ENCODE results near the gene GALNT17. TPM values are rescaled to one million over a fixed set of nuclear protein-coding genes. Genes with fewer than 3 reads are reported as not detected.

GALNT17 gene
- total and polyA plus RNA-seq, 12 donors: 0.94 to 37.5 (median 8.1) TPM

GRCh38 chr7:71334541-71334940 lies 202.6 kb downstream of the GALNT17 start:
- no peak overlapping the region for H3K27ac ChIP-seq
- no peak for DNase-seq
- intact Hi-C loops (cut with DNase I): no loop called here
- WGBS, 4 donors: 12 to 29% (median 16%) methylated on average over 1 of the region's 1 CpG
- no peaks in the 10 kb centered on the region for H3K27me3 ChIP-seq
- TF ChIP-seq CTCF (IDR thresholded peaks at IDR 0.05) (no peak), POLR2A (IDR thresholded peaks at IDR 0.05) (no peak)
- no peaks in the 10 kb centered on the region for H3K9me3 ChIP-seq (replicated peaks in 1 of 3)
- no peaks in the 10 kb centered on the region for H3K36me3 ChIP-seq (replicated peaks in 1 of 2)
- H3K4me3 ChIP-seq: no peak overlapping the region
- H3K4me1 ChIP-seq (replicated peaks in 1 of 2): no peaks in the 10 kb centered on the region

GRCh38 chr7:71338866-71339265 lies 206.9 kb downstream of the GALNT17 start:
- Histone ChIP-seq H3K4me1 (replicated peaks in 1 of 2) (no peaks in the 10 kb centered on the region), H3K9me3 (replicated peaks in 1 of 3) (peaks cover 0 to 5% (median 0%) of the 10 kb centered on the region in 3 donors), H3K27me3 (no peaks in the 10 kb centered on the region), H3K36me3 (replicated peaks in 1 of 2) (no peaks in the 10 kb centered on the region), H3K27ac (no peak overlapping the region), H3K4me3 (no peak overlapping the region)
- WGBS, 4 donors: 61 to 66% (median 64%) methylated on average over 2 of the region's 2 CpGs
- TF ChIP-seq POLR2A (IDR thresholded peaks at IDR 0.05) (no peak), CTCF (IDR thresholded peaks at IDR 0.05) (no peak)
- no peak for DNase-seq
- intact Hi-C loops (cut with DNase I): no loop called here

- TF ChIP-seq POLR2A (IDR thresholded peaks at IDR 0.05): no peak
- TF ChIP-seq CTCF (IDR thresholded peaks at IDR 0.05): no peak
- no peak for DNase-seq
- WGBS, 4 donors: 53 to 84% (median 82%) methylated on average over 1 of the region's 1 CpG
- Histone ChIP-seq H3K27ac (no peak overlapping the region), H3K27me3 (no peaks in the 10 kb centered on the region), H3K4me1 (replicated peaks in 1 of 2) (no peaks in the 10 kb centered on the region), H3K4me3 (no peak overlapping the region), H3K9me3 (replicated peaks in 1 of 3) (peaks cover 0 to 5% (median 3%) of the 10 kb centered on the region in 3 donors), H3K36me3 (replicated peaks in 1 of 2) (no peaks in the 10 kb centered on the region)
- intact Hi-C loops (cut with DNase I): no loop called here
Observed at GRCh38 chr7:71339924-71340323, 208.0 kb downstream of the GALNT17 start.

- intact Hi-C loops (cut with DNase I): no loop called here
Observed at GRCh38 chr7:71342202-71342601, 210.3 kb downstream of the GALNT17 start.

More at GRCh38 chr7:71342202-71342601, 210.3 kb downstream of the GALNT17 start:
- Histone ChIP-seq H3K9me3 (replicated peaks in 1 of 3) (peaks cover 0 to 5% (median 3%) of the 10 kb centered on the region in 3 donors), H3K4me3 (no peak overlapping the region), H3K36me3 (replicated peaks in 1 of 2) (no peaks in the 10 kb centered on the region), H3K4me1 (replicated peaks in 1 of 2) (no peaks in the 10 kb centered on the region), H3K27me3 (no peaks in the 10 kb centered on the region), H3K27ac (no peak overlapping the region)
- no peak for TF ChIP-seq CTCF (IDR thresholded peaks at IDR 0.05)
- TF ChIP-seq POLR2A (IDR thresholded peaks at IDR 0.05): no peak
- DNase-seq: no peak
